BLaER1 (cell line): Measurements from ENCODE around the gene SP1.
"Not testable (repeated sequence)": the region's sequence is repeated elsewhere in the genome, so short reads cannot be mapped to it uniquely, and the experiment has no call there.

Source experiments
- H3K27ac ChIP-seq: shearing (Covaris generic); formaldehyde crosslinking; 2 replicates; pipeline ENCODE4 v1.8.1; 2022
- H3K27me3 ChIP-seq: shearing (Covaris generic); formaldehyde crosslinking; 2 replicates; pipeline ENCODE4 v1.8.1; 2022
- H3K36me3 ChIP-seq: shearing (Covaris generic); formaldehyde crosslinking; 2 replicates; pipeline ENCODE4 v1.8.1; 2022
- H3K4me1 ChIP-seq: shearing (Covaris generic); formaldehyde crosslinking; 2 replicates; pipeline ENCODE4 v1.8.1; 2022
- H3K4me2 ChIP-seq: shearing (Covaris generic); formaldehyde crosslinking; 2 replicates; pipeline ENCODE4 v1.8.1; 2022
- H3K4me3 ChIP-seq: shearing (Covaris generic); formaldehyde crosslinking; 2 replicates; pipeline ENCODE4 v1.8.1; 2022
- H3K9ac ChIP-seq: shearing (Covaris generic); formaldehyde crosslinking; 2 replicates; pipeline ENCODE4 v1.8.1; 2022
- H3K9me3 ChIP-seq: shearing (Covaris generic); formaldehyde crosslinking; 2 replicates; pipeline ENCODE4 v1.8.1; 2022
- H4K20me1 ChIP-seq: shearing (Covaris generic); formaldehyde crosslinking; 2 replicates; pipeline ENCODE4 v1.8.1; 2022
- Cebpa-rat ChIP-seq: shearing (Covaris generic); IDR thresholded peaks from 2 replicates; pipeline ENCODE4 v1.8.1; 2022

The SP1 gene

GRCh38 chr12:53402871-53403270, 22.9 kb downstream of the SP1 start:
- peaks cover 64% of the 10 kb centered on the region for H4K20me1 ChIP-seq
- no peak overlapping the region for H3K4me3 ChIP-seq
- H3K9ac ChIP-seq: no peak overlapping the region
- 0 out of 2 replicates have a peak, but pooled peaks cover 9% of the 10 kb centered on the region for H3K9me3 ChIP-seq
- no peaks in the 10 kb centered on the region for H3K27me3 ChIP-seq
- H3K36me3 ChIP-seq: peaks cover 89% of the 10 kb centered on the region
- H3K4me2 ChIP-seq: no peak overlapping the region
- TF ChIP-seq Cebpa-rat: no peak
- H3K4me1 ChIP-seq: no peaks in the 10 kb centered on the region
- no peak overlapping the region for H3K27ac ChIP-seq

- H3K9ac ChIP-seq: no peak overlapping the region
- no peaks in the 10 kb centered on the region for H3K9me3 ChIP-seq
- H3K27ac ChIP-seq: no peak overlapping the region
- peaks cover 45% of the 10 kb centered on the region for H3K4me1 ChIP-seq
- no peaks in the 10 kb centered on the region for H3K27me3 ChIP-seq
- no peak overlapping the region for H3K4me3 ChIP-seq
- no peak for TF ChIP-seq Cebpa-rat
- H4K20me1 ChIP-seq: peaks cover 9% of the 10 kb centered on the region; the same call in 1 of the 2 replicates
- peaks cover 83% of the 10 kb centered on the region for H3K36me3 ChIP-seq
- no peak overlapping the region for H3K4me2 ChIP-seq
Measured at GRCh38 chr12:53410951-53411350, 31.0 kb downstream of the SP1 start.

GRCh38 chr12:53413485-53414204, 33.7 kb downstream of the SP1 start:
- no peak for TF ChIP-seq Cebpa-rat
- H4K20me1 ChIP-seq: no peaks in the 10 kb centered on the region
- no peak overlapping the region for H3K9ac ChIP-seq
- no peaks in the 10 kb centered on the region for H3K27me3 ChIP-seq
- H3K27ac ChIP-seq: no peak overlapping the region
- peak overlapping the region; percentile 39; the same call in 1 of the 2 replicates for H3K4me2 ChIP-seq
- peaks cover 56% of the 10 kb centered on the region for H3K36me3 ChIP-seq
- H3K9me3 ChIP-seq: no peaks in the 10 kb centered on the region
- no peak overlapping the region for H3K4me3 ChIP-seq
- peaks cover 71% of the 10 kb centered on the region for H3K4me1 ChIP-seq

GRCh38 chr12:53414756-53415417, 34.9 kb downstream of the SP1 start:
- Histone ChIP-seq H3K27me3 (no peaks in the 10 kb centered on the region), H3K9ac (no peak overlapping the region), H3K9me3 (no peaks in the 10 kb centered on the region), H3K4me3 (no peak overlapping the region), H3K4me2 (peak overlapping the region; percentile 2; the same call in 1 of the 2 replicates), H3K27ac (no peak overlapping the region), H3K36me3 (peaks cover 44% of the 10 kb centered on the region), H4K20me1 (no peaks in the 10 kb centered on the region), H3K4me1 (peaks cover 84% of the 10 kb centered on the region)
- TF ChIP-seq Cebpa-rat: no peak

GRCh38 chr12:53415752-53416389, 35.9 kb downstream of the SP1 start:
- Histone ChIP-seq H3K36me3 (peaks cover 34% of the 10 kb centered on the region), H3K4me1 (peaks cover 94% of the 10 kb centered on the region), H3K4me2 (peak overlapping the region; percentile 2)
- not testable (repeated sequence) for H3K27me3 ChIP-seq, H3K4me3 ChIP-seq, H3K9ac ChIP-seq, H4K20me1 ChIP-seq, H3K27ac ChIP-seq, H3K9me3 ChIP-seq

- not testable (repeated sequence) for H3K9ac ChIP-seq, H4K20me1 ChIP-seq, H3K9me3 ChIP-seq, H3K4me3 ChIP-seq, H3K27me3 ChIP-seq
- Histone ChIP-seq H3K36me3 (peaks cover 19% of the 10 kb centered on the region), H3K27ac (peak overlapping the region; percentile 49), H3K4me1 (peaks cover 97% of the 10 kb centered on the region), H3K4me2 (peak overlapping the region; percentile 81)
Measured at GRCh38 chr12:53417291-53417816, 37.4 kb downstream of the SP1 start.

GRCh38 chr12:53418221-53418620, 38.2 kb downstream of the SP1 start:
- H3K4me2 ChIP-seq: peak overlapping the region; percentile 81
- peak overlapping the region; percentile 49 for H3K27ac ChIP-seq

GRCh38 chr12:53419756-53420155, 39.8 kb downstream of the SP1 start:
- TF ChIP-seq Cebpa-rat: no peak
- no peaks in the 10 kb centered on the region for H3K27me3 ChIP-seq
- H4K20me1 ChIP-seq: no peaks in the 10 kb centered on the region
- H3K36me3 ChIP-seq: peaks cover 5% of the 10 kb centered on the region; the same call in 1 of the 2 replicates
- H3K4me1 ChIP-seq: peaks cover 73% of the 10 kb centered on the region
- peak overlapping the region; percentile 81 for H3K4me2 ChIP-seq
- no peaks in the 10 kb centered on the region for H3K9me3 ChIP-seq
- no peak overlapping the region for H3K27ac ChIP-seq
- H3K4me3 ChIP-seq: no peak overlapping the region
- H3K9ac ChIP-seq: no peak overlapping the region; the same call in 1 of the 2 replicates

More at GRCh38 chr12:53418221-53418620, 38.2 kb downstream of the SP1 start:
- no peak overlapping the region for H3K9ac ChIP-seq
- TF ChIP-seq Cebpa-rat: no peak
- H3K27me3 ChIP-seq: no peaks in the 10 kb centered on the region
- peaks cover 15% of the 10 kb centered on the region; the same call in 1 of the 2 replicates for H3K36me3 ChIP-seq
- H3K4me3 ChIP-seq: no peak overlapping the region
- H3K9me3 ChIP-seq: no peaks in the 10 kb centered on the region
- peaks cover 89% of the 10 kb centered on the region for H3K4me1 ChIP-seq
- H4K20me1 ChIP-seq: no peaks in the 10 kb centered on the region

GRCh38 chr12:53422247-53422646, 42.3 kb downstream of the SP1 start:
- H3K4me1 ChIP-seq: peaks cover 48% of the 10 kb centered on the region
- not testable (repeated sequence) for H3K4me2 ChIP-seq

GRCh38 chr12:53423597-53423996, 43.6 kb downstream of the SP1 start, which contains the start of gene AMHR2:
TSS of gene AMHR2 (plus strand) at chr12:53423855. CDS start at chr12:53423935, 80 bp downstream.
- H3K4me2 ChIP-seq: no peak within 1 kb of the TSS

More at GRCh38 chr12:53422247-53422646, 42.3 kb downstream of the SP1 start:
- not testable (repeated sequence) for H4K20me1 ChIP-seq, H3K27me3 ChIP-seq, H3K36me3 ChIP-seq, H3K9ac ChIP-seq, H3K4me3 ChIP-seq, H3K9me3 ChIP-seq, H3K27ac ChIP-seq

More at GRCh38 chr12:53423597-53423996, 43.6 kb downstream of the SP1 start, which contains the start of gene AMHR2:
- peaks cover 35% of the 10 kb centered on the region for H3K4me1 ChIP-seq
- no peaks in the 10 kb centered on the region for H3K36me3 ChIP-seq
- H3K9ac ChIP-seq: no peak within 1 kb of the TSS
- no peaks in the 10 kb centered on the region for H3K9me3 ChIP-seq
- no peaks in the 10 kb centered on the region for H4K20me1 ChIP-seq
- H3K27ac ChIP-seq: no peak within 1 kb of the TSS
- no peak for TF ChIP-seq Cebpa-rat
- H3K27me3 ChIP-seq: no peaks in the 10 kb centered on the region
- H3K4me3 ChIP-seq: no peak within 1 kb of the TSS
